Lower leg skin (tissue), 3 donors: ENCODE results near the gene CD19.

Experiments used
- POLR2A ChIP-seq, 2 donors: fragments of 450-650 bp; IDR thresholded peaks; one replicate each; pipeline ENCODE4 v1.6.1; 2016 to 2017; ENCODE audit warnings: antibody characterized with exemption in 2 of 2, mild to moderate bottlenecking in 1 of 2, moderate library complexity in 1 of 2
- TF ChIP-seq, protein P1 (sequence below), 3 donors: fragments of 450-650 bp; IDR thresholded peaks; one replicate each; pipeline ENCODE4 v1.5.1; 2016; ENCODE audit warnings: antibody characterized with exemption in 3 of 3, mild to moderate bottlenecking in 3 of 3, moderate library complexity in 2 of 3

GRCh38 chr16:28924399-28924761, 7.4 kb upstream of the CD19 start:
- TF ChIP-seq, protein P1, sequence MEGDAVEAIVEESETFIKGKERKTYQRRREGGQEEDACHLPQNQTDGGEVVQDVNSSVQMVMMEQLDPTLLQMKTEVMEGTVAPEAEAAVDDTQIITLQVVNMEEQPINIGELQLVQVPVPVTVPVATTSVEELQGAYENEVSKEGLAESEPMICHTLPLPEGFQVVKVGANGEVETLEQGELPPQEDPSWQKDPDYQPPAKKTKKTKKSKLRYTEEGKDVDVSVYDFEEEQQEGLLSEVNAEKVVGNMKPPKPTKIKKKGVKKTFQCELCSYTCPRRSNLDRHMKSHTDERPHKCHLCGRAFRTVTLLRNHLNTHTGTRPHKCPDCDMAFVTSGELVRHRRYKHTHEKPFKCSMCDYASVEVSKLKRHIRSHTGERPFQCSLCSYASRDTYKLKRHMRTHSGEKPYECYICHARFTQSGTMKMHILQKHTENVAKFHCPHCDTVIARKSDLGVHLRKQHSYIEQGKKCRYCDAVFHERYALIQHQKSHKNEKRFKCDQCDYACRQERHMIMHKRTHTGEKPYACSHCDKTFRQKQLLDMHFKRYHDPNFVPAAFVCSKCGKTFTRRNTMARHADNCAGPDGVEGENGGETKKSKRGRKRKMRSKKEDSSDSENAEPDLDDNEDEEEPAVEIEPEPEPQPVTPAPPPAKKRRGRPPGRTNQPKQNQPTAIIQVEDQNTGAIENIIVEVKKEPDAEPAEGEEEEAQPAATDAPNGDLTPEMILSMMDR (IDR thresholded peaks at IDR 0.05) = no peak
- TF ChIP-seq POLR2A (IDR thresholded peaks at IDR 0.05) = no peak
